ENCODE results near the gene FMNL2.

The FMNL2 gene

GRCh38 chr2:152396051-152396511 lies 61.1 kb downstream of the FMNL2 start:
- H3K27ac ChIP-seq (ENCODE audit: low read depth, low read length) = no peak overlapping the region
- no peak overlapping the region for H3K4me3 ChIP-seq (ENCODE audit: insufficient read depth, low read length, poor library complexity, severe bottlenecking)
- no peaks in the 10 kb centered on the region for H3K79me2 ChIP-seq (ENCODE audit: insufficient read depth, low read length)

GRCh38 chr2:152396763-152397162 lies 61.8 kb downstream of the FMNL2 start:
- H3K4me3 ChIP-seq (ENCODE audit: insufficient read depth, low read length, poor library complexity, severe bottlenecking) = no peak overlapping the region
- no peaks in the 10 kb centered on the region for H3F3A ChIP-seq (ENCODE audit: insufficient read depth)
- H4K20me1 ChIP-seq (ENCODE audit: low read depth, low read length) = no peaks in the 10 kb centered on the region
- no peaks in the 10 kb centered on the region for H3K79me2 ChIP-seq (ENCODE audit: insufficient read depth, low read length)
- H3K9me2 ChIP-seq (replicated peaks; ENCODE audit: insufficient read depth, low read length) = no peaks in the 10 kb centered on the region
- H3K27ac ChIP-seq (ENCODE audit: low read depth, low read length) = no peak overlapping the region
- no peak for TF ChIP-seq EZH2phosphoT487 (conservative IDR thresholded peaks at IDR 0.05; ENCODE audit: low read length)
- TF ChIP-seq, protein P1, sequence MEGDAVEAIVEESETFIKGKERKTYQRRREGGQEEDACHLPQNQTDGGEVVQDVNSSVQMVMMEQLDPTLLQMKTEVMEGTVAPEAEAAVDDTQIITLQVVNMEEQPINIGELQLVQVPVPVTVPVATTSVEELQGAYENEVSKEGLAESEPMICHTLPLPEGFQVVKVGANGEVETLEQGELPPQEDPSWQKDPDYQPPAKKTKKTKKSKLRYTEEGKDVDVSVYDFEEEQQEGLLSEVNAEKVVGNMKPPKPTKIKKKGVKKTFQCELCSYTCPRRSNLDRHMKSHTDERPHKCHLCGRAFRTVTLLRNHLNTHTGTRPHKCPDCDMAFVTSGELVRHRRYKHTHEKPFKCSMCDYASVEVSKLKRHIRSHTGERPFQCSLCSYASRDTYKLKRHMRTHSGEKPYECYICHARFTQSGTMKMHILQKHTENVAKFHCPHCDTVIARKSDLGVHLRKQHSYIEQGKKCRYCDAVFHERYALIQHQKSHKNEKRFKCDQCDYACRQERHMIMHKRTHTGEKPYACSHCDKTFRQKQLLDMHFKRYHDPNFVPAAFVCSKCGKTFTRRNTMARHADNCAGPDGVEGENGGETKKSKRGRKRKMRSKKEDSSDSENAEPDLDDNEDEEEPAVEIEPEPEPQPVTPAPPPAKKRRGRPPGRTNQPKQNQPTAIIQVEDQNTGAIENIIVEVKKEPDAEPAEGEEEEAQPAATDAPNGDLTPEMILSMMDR (IDR thresholded peaks at IDR 0.05; ENCODE audit: insufficient read depth, low read length, poor library complexity, severe bottlenecking) = no peak
- no peak overlapping the region for H3K9ac ChIP-seq (ENCODE audit: low read length)
- H3K9me3 ChIP-seq (ENCODE audit: insufficient read depth, low read length) = no peaks in the 10 kb centered on the region
- no peaks in the 10 kb centered on the region for H3K27me3 ChIP-seq (ENCODE audit: low read length)
- H2AFZ ChIP-seq (ENCODE audit: low read depth, low read length, severe bottlenecking) = no peak overlapping the region
- H3K4me2 ChIP-seq (ENCODE audit: low read depth, low read length, poor library complexity, severe bottlenecking) = no peak overlapping the region
- H3K36me3 ChIP-seq (ENCODE audit: low read length) = no peaks in the 10 kb centered on the region

More at GRCh38 chr2:152396051-152396511, 61.1 kb downstream of the FMNL2 start:
- no peaks in the 10 kb centered on the region for H3K36me3 ChIP-seq (ENCODE audit: low read length)
- H3K27me3 ChIP-seq (ENCODE audit: low read length) = no peaks in the 10 kb centered on the region
- H3K9me3 ChIP-seq (ENCODE audit: insufficient read depth, low read length) = no peaks in the 10 kb centered on the region
- no peak overlapping the region for H2AFZ ChIP-seq (ENCODE audit: low read depth, low read length, severe bottlenecking)
- no peaks in the 10 kb centered on the region for H4K20me1 ChIP-seq (ENCODE audit: low read depth, low read length)
- no peaks in the 10 kb centered on the region for H3K9me2 ChIP-seq (replicated peaks; ENCODE audit: insufficient read depth, low read length)
- H3F3A ChIP-seq (ENCODE audit: insufficient read depth) = no peaks in the 10 kb centered on the region
- TF ChIP-seq, protein P1 (IDR thresholded peaks at IDR 0.05; ENCODE audit: insufficient read depth, low read length, poor library complexity, severe bottlenecking) = no peak
- TF ChIP-seq EZH2phosphoT487 (conservative IDR thresholded peaks at IDR 0.05; ENCODE audit: low read length) = no peak
- no peak overlapping the region for H3K4me2 ChIP-seq (ENCODE audit: low read depth, low read length, poor library complexity, severe bottlenecking)
- no peak overlapping the region for H3K9ac ChIP-seq (ENCODE audit: low read length)

DNA sequence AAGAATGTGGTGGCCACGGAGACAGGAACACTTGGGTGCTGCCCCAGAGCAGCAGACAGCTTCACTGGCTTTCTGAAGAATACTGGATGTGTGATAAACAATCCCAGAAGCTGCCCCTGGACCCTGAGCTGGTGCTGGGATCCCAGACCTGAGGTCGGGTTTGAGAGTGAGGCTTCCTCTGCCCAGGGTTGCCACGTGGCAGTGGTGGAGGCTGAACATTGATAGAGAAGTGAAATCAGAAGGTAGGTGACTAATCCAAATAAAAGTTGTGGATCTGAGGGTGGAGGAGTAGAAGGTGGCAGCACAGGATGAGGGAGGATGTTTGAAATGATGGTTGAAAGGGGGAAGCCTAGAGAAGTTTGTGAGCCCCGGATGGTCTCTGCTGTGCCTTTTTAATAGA lies 64.0 kb downstream of the FMNL2 start:
- no peaks in the 10 kb centered on the region for H4K20me1 ChIP-seq (ENCODE audit: low read depth, low read length)
- no peak overlapping the region for H2AFZ ChIP-seq (ENCODE audit: low read depth, low read length, severe bottlenecking)
- H3K36me3 ChIP-seq (ENCODE audit: low read length) = no peaks in the 10 kb centered on the region
- no peaks in the 10 kb centered on the region for H3K79me2 ChIP-seq (ENCODE audit: insufficient read depth, low read length)
- H3F3A ChIP-seq (ENCODE audit: insufficient read depth) = no peaks in the 10 kb centered on the region
- no peak overlapping the region for H3K4me3 ChIP-seq (ENCODE audit: insufficient read depth, low read length, poor library complexity, severe bottlenecking)
- no peak overlapping the region for H3K4me2 ChIP-seq (ENCODE audit: low read depth, low read length, poor library complexity, severe bottlenecking)
- H3K9ac ChIP-seq (ENCODE audit: low read length) = no peak overlapping the region
- no peaks in the 10 kb centered on the region for H3K27me3 ChIP-seq (ENCODE audit: low read length)
- no peaks in the 10 kb centered on the region for H3K9me2 ChIP-seq (replicated peaks; ENCODE audit: insufficient read depth, low read length)
- no peak overlapping the region for H3K27ac ChIP-seq (ENCODE audit: low read depth, low read length)
- H3K9me3 ChIP-seq (ENCODE audit: insufficient read depth, low read length) = no peaks in the 10 kb centered on the region
- TF ChIP-seq, protein P1 (IDR thresholded peaks at IDR 0.05; ENCODE audit: insufficient read depth, low read length, poor library complexity, severe bottlenecking) = no peak
- TF ChIP-seq EZH2phosphoT487 (conservative IDR thresholded peaks at IDR 0.05; ENCODE audit: low read length) = no peak

Data from SU-DHL-6 (cell line).